Caco-2 (cell line): ENCODE results near the gene KDM5A. TPM values are rescaled to one million over a fixed set of nuclear protein-coding genes. Genes with fewer than 3 reads are reported as not detected.

Experiments
- BruUV-seq: library from RNA; stranded (reverse); fragments of 400-500 nt; replicated peaks from 2 replicates; lab custom pipeline; 2021; lab: Mats Ljungman, UMichigan
- CTCF ChIA-PET: fragments of 300-600 bp; sonication (Branson Sonifier 250); formaldehyde crosslinking; loops from one replicate; lab custom pipeline; 2022; ENCODE audit warnings: antibody characterized with exemption; lab: Charles Lee
- POLR2A ChIA-PET: fragments of 300-600 bp; sonication (Branson Sonifier 250); formaldehyde crosslinking; loops from one replicate; lab custom pipeline; 2022; ENCODE audit warnings: antibody characterized with exemption; lab: Charles Lee
- DNase-seq, 2 experiments: peaks; one replicate each; pipeline versions ENCODE4 v3.0.0 to v3.0.0-alpha.2; 2020 to 2022
- H3K27me3 ChIP-seq: replicated peaks from 2 replicates; pipeline ENCODE4 v1.6.0; 2011; ENCODE audit warnings: low read length; ENCODE audit not compliant: control insufficient read depth, insufficient read depth
- H3K36me3 ChIP-seq: 2 replicates; pipeline ENCODE4 v1.5.1; 2011; ENCODE audit warnings: low read length; ENCODE audit not compliant: control insufficient read depth, insufficient read depth
- H3K4me1 ChIP-seq: fragments of 250-450 bp; sonication (Bioruptor Pico); 2 replicates; pipeline ENCODE4 v1.5.1; 2020; ENCODE audit warnings: mild to moderate bottlenecking
- H3K4me3 ChIP-seq: 2 replicates; pipeline ENCODE4 v1.5.1; 2011; ENCODE audit warnings: low read depth, mild to moderate bottlenecking, control low read depth, low read length
- H3K9me3 ChIP-seq: fragments of 250-450 bp; sonication (Bioruptor Pico); 2 replicates; pipeline ENCODE4 v1.5.1; 2020; ENCODE audit warnings: mild to moderate bottlenecking, moderate library complexity
- H3K27ac Mint-ChIP-seq: one replicate; pipeline ENCODE4 v1.8.0; 2022; ENCODE audit warnings: mixed read lengths; ENCODE audit not compliant: unreplicated experiment
- H3K27me3 Mint-ChIP-seq: one replicate; pipeline ENCODE4 v1.8.0; 2022; ENCODE audit warnings: mixed read lengths; ENCODE audit not compliant: insufficient read depth, unreplicated experiment
- H3K36me3 Mint-ChIP-seq: one replicate; pipeline ENCODE4 v1.8.0; 2022; ENCODE audit warnings: mild to moderate bottlenecking, mixed read lengths; ENCODE audit not compliant: insufficient read depth, unreplicated experiment
- H3K4me1 Mint-ChIP-seq: one replicate; pipeline ENCODE4 v1.8.0; 2022; ENCODE audit warnings: low read depth, mixed read lengths; ENCODE audit not compliant: unreplicated experiment
- H3K4me3 Mint-ChIP-seq: one replicate; pipeline ENCODE4 v1.8.0; 2022; ENCODE audit warnings: mild to moderate bottlenecking, moderate library complexity, mixed read lengths; ENCODE audit not compliant: unreplicated experiment
- H3K9me3 Mint-ChIP-seq: one replicate; pipeline ENCODE4 v1.8.0; 2022; ENCODE audit warnings: mixed read lengths; ENCODE audit not compliant: unreplicated experiment
- intact Hi-C: fragments of 100-400 bp; cut with micrococcal nuclease; formaldehyde crosslinking; loops from one replicate; pipeline ENCODE4 v1.10.0; 2022; ENCODE audit not compliant: unreplicated experiment
- total RNA-seq: library from RNA; stranded (reverse); gene quantifications from 2 replicates; pipeline ENCODE4 v1.2.3, GENCODE V29; 2022
- TF ChIP-seq, protein P1 (sequence below), 2 experiments: fragments of 200-600 bp in 1 of 2; IDR thresholded peaks; 1 replicate in 1 of 2; 2 replicates in 1 of 2; pipeline versions ENCODE4 v1.5.1 to v1.8.0; 2011 to 2022; ENCODE audit warnings: antibody characterized with exemption in 1 of 2, control low read depth in 1 of 2, inconsistent platforms in 1 of 2, low read depth in 1 of 2, low read length in 1 of 2, mild to moderate bottlenecking in 1 of 2, moderate library complexity in 1 of 2; ENCODE audit not compliant: insufficient read depth in 1 of 2, severe bottlenecking in 1 of 2, unreplicated experiment in 1 of 2

The KDM5A gene
- total RNA-seq, 1 experiment from 2014 or later, result 72.7 TPM

DNA sequence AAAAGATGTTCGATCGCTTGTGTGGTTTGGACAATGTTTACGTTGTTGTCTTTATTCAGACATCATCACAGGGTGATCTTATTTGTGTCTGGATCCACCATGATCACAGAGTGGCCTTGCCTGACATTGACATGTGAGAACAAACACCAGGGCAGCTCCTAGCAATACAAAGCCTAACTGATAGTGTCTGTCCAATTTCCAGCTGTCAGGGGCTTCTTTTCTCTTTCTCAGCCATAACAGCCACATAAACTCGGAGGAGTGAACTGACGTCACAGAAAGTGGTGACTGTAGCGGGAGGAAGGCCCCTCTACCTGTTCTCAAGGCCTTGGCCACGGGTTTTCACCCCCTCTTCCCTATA, 120.7 kb downstream of the KDM5A start:
- peaks cover 6% of the 10 kb centered on the region for H3K4me1 Mint-ChIP-seq
- H3K36me3 Mint-ChIP-seq, result peaks cover 5% of the 10 kb centered on the region
- H3K4me3 Mint-ChIP-seq, result no peak overlapping the region
- peaks cover 18% of the 10 kb centered on the region for H3K27me3 Mint-ChIP-seq
- no peaks in the 10 kb centered on the region for H3K27me3 ChIP-seq
- BruUV-seq, result no TSS peak
- TF ChIP-seq, protein P1, sequence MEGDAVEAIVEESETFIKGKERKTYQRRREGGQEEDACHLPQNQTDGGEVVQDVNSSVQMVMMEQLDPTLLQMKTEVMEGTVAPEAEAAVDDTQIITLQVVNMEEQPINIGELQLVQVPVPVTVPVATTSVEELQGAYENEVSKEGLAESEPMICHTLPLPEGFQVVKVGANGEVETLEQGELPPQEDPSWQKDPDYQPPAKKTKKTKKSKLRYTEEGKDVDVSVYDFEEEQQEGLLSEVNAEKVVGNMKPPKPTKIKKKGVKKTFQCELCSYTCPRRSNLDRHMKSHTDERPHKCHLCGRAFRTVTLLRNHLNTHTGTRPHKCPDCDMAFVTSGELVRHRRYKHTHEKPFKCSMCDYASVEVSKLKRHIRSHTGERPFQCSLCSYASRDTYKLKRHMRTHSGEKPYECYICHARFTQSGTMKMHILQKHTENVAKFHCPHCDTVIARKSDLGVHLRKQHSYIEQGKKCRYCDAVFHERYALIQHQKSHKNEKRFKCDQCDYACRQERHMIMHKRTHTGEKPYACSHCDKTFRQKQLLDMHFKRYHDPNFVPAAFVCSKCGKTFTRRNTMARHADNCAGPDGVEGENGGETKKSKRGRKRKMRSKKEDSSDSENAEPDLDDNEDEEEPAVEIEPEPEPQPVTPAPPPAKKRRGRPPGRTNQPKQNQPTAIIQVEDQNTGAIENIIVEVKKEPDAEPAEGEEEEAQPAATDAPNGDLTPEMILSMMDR (IDR thresholded peaks at IDR 0.05; ENCODE audit: insufficient read depth in 1 of 2, low read depth in 1 of 2, low read length in 1 of 2, severe bottlenecking in 1 of 2, unreplicated experiment in 1 of 2), result no peak
- H3K9me3 Mint-ChIP-seq, result no peaks in the 10 kb centered on the region
- no peaks in the 10 kb centered on the region for H3K4me1 ChIP-seq
- no peak overlapping the region for H3K4me3 ChIP-seq
- H3K36me3 ChIP-seq, result no peaks in the 10 kb centered on the region
- ChIA-PET CTCF (no interaction called here), POLR2A (interaction anchor here (0.6 kb wide), 1 partner anchor 39 kb away, joined by 3 read pairs; no protein-coding TSS in a partner anchor)
- no peak overlapping the region for H3K27ac Mint-ChIP-seq
- H3K9me3 ChIP-seq, result no peaks in the 10 kb centered on the region
- no peak for DNase-seq
- intact Hi-C loops, result no loop called here

DNA sequence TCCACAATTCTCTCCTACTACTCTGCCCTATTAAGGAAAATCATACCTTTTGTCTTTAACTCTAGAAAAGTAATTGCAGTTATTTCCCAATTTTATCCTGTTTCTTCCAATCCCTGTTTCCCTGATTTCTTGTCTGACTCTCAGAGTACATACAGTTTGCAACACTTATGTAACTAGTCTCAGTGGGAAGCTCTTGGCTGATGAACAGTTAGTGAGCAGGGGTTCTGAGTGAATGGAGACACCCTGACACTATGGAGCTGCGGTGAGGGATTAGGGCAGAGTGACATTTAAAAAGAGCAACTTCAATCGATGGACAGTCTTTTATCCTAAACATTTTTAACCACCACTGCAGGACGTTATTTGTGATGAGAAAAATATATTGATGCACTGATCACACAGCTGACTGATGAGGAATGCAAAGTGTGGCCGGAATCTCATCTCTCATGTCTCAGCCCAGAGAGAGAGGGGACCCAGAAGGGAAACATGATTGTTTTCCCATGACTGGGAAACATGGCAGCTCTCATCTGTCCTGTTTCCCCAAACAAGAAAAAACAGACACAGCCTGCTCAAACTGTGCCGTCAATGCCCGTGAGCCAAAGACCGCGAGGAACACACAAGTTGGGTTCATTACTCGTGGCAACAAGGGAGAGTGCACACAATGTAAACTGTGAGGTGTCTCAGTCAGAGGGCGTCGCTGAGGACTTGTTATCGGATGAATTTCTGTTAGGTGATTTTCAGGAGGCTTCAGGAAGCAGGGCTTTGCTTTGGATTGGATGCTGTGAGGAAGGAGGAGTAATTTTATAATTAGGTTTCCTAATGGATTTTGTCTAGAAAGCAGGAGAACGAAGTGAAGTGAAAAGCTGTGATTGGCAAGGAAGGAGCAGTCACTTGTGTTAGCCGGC, 121.3 kb downstream of the KDM5A start:
- Mint-ChIP-seq H3K36me3 (peaks cover 5% of the 10 kb centered on the region), H3K4me3 (no peak overlapping the region), H3K27ac (no peak overlapping the region), H3K27me3 (peaks cover 18% of the 10 kb centered on the region), H3K9me3 (no peaks in the 10 kb centered on the region), H3K4me1 (peaks cover 8% of the 10 kb centered on the region)
- Histone ChIP-seq H3K4me1 (no peaks in the 10 kb centered on the region), H3K36me3 (no peaks in the 10 kb centered on the region), H3K27me3 (no peaks in the 10 kb centered on the region), H3K4me3 (no peak overlapping the region), H3K9me3 (no peaks in the 10 kb centered on the region)
- TF ChIP-seq, protein P1 (IDR thresholded peaks at IDR 0.05; ENCODE audit: insufficient read depth in 1 of 2, low read depth in 1 of 2, low read length in 1 of 2, severe bottlenecking in 1 of 2, unreplicated experiment in 1 of 2), result no peak
- ChIA-PET POLR2A (no interaction called here), CTCF (interaction anchor here (0.5 kb wide), 1 partner anchor 48 kb away, joined by 3 read pairs; no protein-coding TSS in a partner anchor)
- intact Hi-C loops, result no loop called here
- DNase-seq, result no peak
- BruUV-seq, result no TSS peak

DNA sequence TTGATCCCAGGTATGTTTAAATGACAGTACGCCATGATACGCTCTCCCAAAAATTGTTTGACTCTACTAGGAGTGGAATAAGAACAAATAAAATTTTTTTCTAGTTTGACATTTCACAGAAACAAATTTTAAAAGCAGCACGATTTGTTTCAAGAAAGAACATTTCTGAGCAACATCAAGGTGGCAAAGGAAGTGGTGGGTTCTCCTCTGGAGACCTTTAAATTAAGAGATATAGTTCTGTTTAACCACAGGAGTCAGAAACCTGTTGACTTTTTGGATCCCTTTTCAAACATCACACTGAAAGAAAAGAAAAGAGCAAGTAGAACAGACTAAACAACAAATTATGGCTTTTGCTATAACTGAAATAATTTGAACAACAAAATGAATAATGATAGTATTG, 124.0 kb downstream of the KDM5A start:
- Histone ChIP-seq H3K4me3 (no peak overlapping the region), H3K27me3 (no peaks in the 10 kb centered on the region)

More for the DNA sequence above, 124.0 kb downstream of the KDM5A start:
- H3K27ac Mint-ChIP-seq, result no peak overlapping the region
- BruUV-seq, result no TSS peak
- peaks cover 21% of the 10 kb centered on the region for H3K27me3 Mint-ChIP-seq
- POLR2A ChIA-PET, result no interaction called here
- no peak overlapping the region for H3K4me3 Mint-ChIP-seq
- H3K9me3 Mint-ChIP-seq, result no peaks in the 10 kb centered on the region
- H3K9me3 ChIP-seq, result no peaks in the 10 kb centered on the region
- H3K4me1 ChIP-seq, result no peaks in the 10 kb centered on the region
- intact Hi-C loops, result no loop called here
- no peaks in the 10 kb centered on the region for H3K36me3 ChIP-seq
- H3K36me3 Mint-ChIP-seq, result peaks cover 5% of the 10 kb centered on the region
- CTCF ChIA-PET, result no interaction called here
- TF ChIP-seq, protein P1 (IDR thresholded peaks at IDR 0.05; ENCODE audit: insufficient read depth in 1 of 2, low read depth in 1 of 2, low read length in 1 of 2, severe bottlenecking in 1 of 2, unreplicated experiment in 1 of 2), result no peak
- H3K4me1 Mint-ChIP-seq, result peaks cover 17% of the 10 kb centered on the region
- DNase-seq, result no peak
